ENCODE measurements around the gene DUSP5. TPM values are rescaled to one million over a fixed set of nuclear protein-coding genes. Genes with fewer than 3 reads are reported as not detected.

Gene DUSP5
- polyA plus RNA-seq, 3 donors, result 2.0 to 65.3 (median 3.9) TPM

- Histone ChIP-seq H3K4me1 (ENCODE audit: control insufficient read depth in 1 of 2, insufficient read depth in 2 of 2, low read length in 2 of 2) (no peaks in the 10 kb centered on the region), H3K9ac (ENCODE audit: insufficient read depth, low read length, poor library complexity, severe bottlenecking) (no peak overlapping the region), H4K20me1 (ENCODE audit: insufficient read depth, low read length) (no peaks in the 10 kb centered on the region), H3K4me2 (replicated peaks; ENCODE audit: extremely low read depth, low read length, poor library complexity, severe bottlenecking) (no peak overlapping the region), H2AFZ (ENCODE audit: insufficient read depth, low read depth, low read length, poor library complexity, severe bottlenecking) (no peak overlapping the region), H3K4me3 (replicated peaks in 1 of 3; ENCODE audit: low read depth in 2 of 3, low read length in 3 of 3) (no peak overlapping the region), H3K27me3 (ENCODE audit: control insufficient read depth in 2 of 2, insufficient read depth in 2 of 2, low read length in 2 of 2) (no peaks in the 10 kb centered on the region), H3K27ac (ENCODE audit: low read depth in 1 of 2, low read length in 2 of 2) (no peak overlapping the region), H3K79me2 (ENCODE audit: insufficient read depth, low read length) (no peaks in the 10 kb centered on the region), H3K9me3 (replicated peaks in 1 of 2; ENCODE audit: control insufficient read depth in 1 of 2, insufficient read depth in 1 of 2, low read length in 2 of 2) (no peaks in the 10 kb centered on the region), H3K36me3 (replicated peaks in 1 of 2; ENCODE audit: control insufficient read depth in 1 of 2, insufficient read depth in 2 of 2, low read length in 2 of 2) (no peaks in the 10 kb centered on the region)
- no peak for DNase-seq
- Mint-ChIP-seq H3K9me3 (peaks cover 0 to 2% (median 0%) of the 10 kb centered on the region in 7 donors), H3K4me1 (no peaks in the 10 kb centered on the region), H3K27ac (peak overlapping the region in 1 of 7 donors; percentile 18), H3K36me3 (no peaks in the 10 kb centered on the region), H3K4me3 (no peak overlapping the region), H3K27me3 (ENCODE audit: low read depth in 3 of 3) (peaks cover 5 to 7% (median 7%) of the 10 kb centered on the region in 3 donors)
- intact Hi-C loops (cut with micrococcal nuclease), result no loop called here
- TF ChIP-seq CTCF (IDR thresholded peaks at IDR 0.05), result no peak
- 92% methylated on average over 4 of the region's 4 CpGs for WGBS (ENCODE audit: insufficient coverage)
Observed at GRCh38 chr10:110522365-110522988, 24.8 kb downstream of the DUSP5 start.

DNA sequence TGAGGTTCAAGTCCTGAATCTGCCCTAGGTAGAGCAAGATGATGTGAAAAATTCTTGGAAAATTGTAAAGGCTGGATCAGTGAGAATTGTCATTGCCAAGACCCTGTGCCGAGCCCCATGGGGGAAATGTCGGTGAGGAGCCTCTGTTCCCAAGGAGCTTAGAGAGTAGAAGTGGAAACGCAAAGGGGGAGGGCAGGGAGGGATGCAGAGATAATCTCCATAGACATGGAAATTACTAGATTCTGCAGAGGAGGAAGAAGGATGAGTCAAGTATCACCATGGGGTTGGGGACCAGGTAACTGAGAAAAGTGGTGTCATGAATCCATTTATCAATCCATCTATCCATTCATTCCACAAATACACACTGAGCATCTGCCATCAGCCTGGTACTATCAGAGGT lies 26.0 kb downstream of the DUSP5 start:
- peaks cover 5 to 7% (median 7%) of the 10 kb centered on the region in 3 donors for H3K27me3 Mint-ChIP-seq (ENCODE audit: low read depth in 3 of 3)
- H3K9me3 Mint-ChIP-seq, result no peaks in the 10 kb centered on the region
- H3K4me1 ChIP-seq (ENCODE audit: control insufficient read depth in 1 of 2, insufficient read depth in 2 of 2, low read length in 2 of 2), result no peaks in the 10 kb centered on the region
- H3K9me3 ChIP-seq (replicated peaks in 1 of 2; ENCODE audit: control insufficient read depth in 1 of 2, insufficient read depth in 1 of 2, low read length in 2 of 2), result no peaks in the 10 kb centered on the region
- no peaks in the 10 kb centered on the region for H3K27me3 ChIP-seq (ENCODE audit: control insufficient read depth in 2 of 2, insufficient read depth in 2 of 2, low read length in 2 of 2)
- H3K4me2 ChIP-seq (replicated peaks; ENCODE audit: extremely low read depth, low read length, poor library complexity, severe bottlenecking), result no peak overlapping the region
- DNase-seq, result no peak
- no peak overlapping the region for H2AFZ ChIP-seq (ENCODE audit: insufficient read depth, low read depth, low read length, poor library complexity, severe bottlenecking)
- 83% methylated on average over 2 of the region's 3 CpGs for WGBS (ENCODE audit: insufficient coverage)
- H3K79me2 ChIP-seq (ENCODE audit: insufficient read depth, low read length), result no peaks in the 10 kb centered on the region
- TF ChIP-seq CTCF (IDR thresholded peaks at IDR 0.05), result no peak
- H3K36me3 Mint-ChIP-seq, result no peaks in the 10 kb centered on the region
- no peak overlapping the region for H3K4me3 Mint-ChIP-seq
- no peaks in the 10 kb centered on the region for H3K4me1 Mint-ChIP-seq
- no peak overlapping the region for H3K9ac ChIP-seq (ENCODE audit: insufficient read depth, low read length, poor library complexity, severe bottlenecking)
- no peaks in the 10 kb centered on the region for H3K36me3 ChIP-seq (replicated peaks in 1 of 2; ENCODE audit: control insufficient read depth in 1 of 2, insufficient read depth in 2 of 2, low read length in 2 of 2)
- no peak overlapping the region for H3K27ac ChIP-seq (ENCODE audit: low read depth in 1 of 2, low read length in 2 of 2)
- H3K27ac Mint-ChIP-seq, result no peak overlapping the region
- no peaks in the 10 kb centered on the region for H4K20me1 ChIP-seq (ENCODE audit: insufficient read depth, low read length)
- no peak overlapping the region for H3K4me3 ChIP-seq (replicated peaks in 1 of 3; ENCODE audit: low read depth in 2 of 3, low read length in 3 of 3)
- intact Hi-C loops (cut with micrococcal nuclease), result no loop called here
